Colonic mucosa (tissue), 4 donors: Measurements from ENCODE around the gene PDE9A. TPM values are rescaled to one million over a fixed set of nuclear protein-coding genes. Genes with fewer than 3 reads are reported as not detected.

Experiments
- DNase-seq: peaks from one replicate; pipeline ENCODE4 v3.0.0-alpha.2; 2020
- H3K27ac ChIP-seq: fragments of 200-600 bp; one replicate; pipeline ENCODE4 v1.8.0; 2021
- H3K27me3 ChIP-seq: fragments of 200-600 bp; one replicate; pipeline ENCODE4 v1.8.0; 2021
- H3K36me3 ChIP-seq: fragments of 200-600 bp; one replicate; pipeline ENCODE4 v1.8.0; 2021
- H3K4me1 ChIP-seq: fragments of 200-600 bp; one replicate; pipeline ENCODE4 v1.8.0; 2021; ENCODE audit warnings: mild to moderate bottlenecking
- H3K4me3 ChIP-seq: fragments of 200-600 bp; one replicate; pipeline ENCODE4 v1.8.0; 2021
- H3K9ac ChIP-seq, 2 donors: one replicate each; pipeline ENCODE4 v1.7.0; 2013; ENCODE audit warnings: control low read depth in 2 of 2, low read depth in 2 of 2, low read length in 2 of 2
- H3K9me3 ChIP-seq: fragments of 200-600 bp; one replicate; pipeline ENCODE4 v1.8.0; 2021
- CTCF ChIP-seq: fragments of 200-600 bp; IDR thresholded peaks from one replicate; pipeline ENCODE4 v1.8.0; 2022; ENCODE audit warnings: antibody characterized with exemption, mild to moderate bottlenecking
- intact Hi-C: fragments of 100-400 bp; cut with DNase I; formaldehyde crosslinking; loops from one replicate; pipeline ENCODE4 v1.14.1; 2022
- total RNA-seq, 2 donors: library from RNA; stranded (reverse); fragmentation: NEBNext Ultra II Directional in 1 of 2; extraction: Animal tissue kit (Norgen Biotek cat#: 25700) in 1 of 2; gene quantifications; one replicate each; pipeline ENCODE4 v1.2.1, GENCODE V29; 2021
- donor health status: healthy.
- donor health status: DM: no; HTN: no; CAD: no.
- donor health status: DM: no; HTN: no; CAD: no.

The PDE9A gene
- total RNA-seq, 2 donors from 2014 or later = 37.5 to 56.0 TPM

- no peak overlapping the region for H3K4me3 ChIP-seq
- no peaks in the 10 kb centered on the region for H3K4me1 ChIP-seq
- no peak for DNase-seq
- no peak for TF ChIP-seq CTCF
- no peaks in the 10 kb centered on the region for H3K27me3 ChIP-seq
- intact Hi-C loops = no loop called here
- no peaks in the 10 kb centered on the region for H3K36me3 ChIP-seq
- no peaks in the 10 kb centered on the region for H3K9me3 ChIP-seq
- no peak overlapping the region for H3K9ac ChIP-seq
- no peak overlapping the region for H3K27ac ChIP-seq
Measured at GRCh38 chr21:42760951-42761751, 107.7 kb downstream of the PDE9A start.

DNA sequence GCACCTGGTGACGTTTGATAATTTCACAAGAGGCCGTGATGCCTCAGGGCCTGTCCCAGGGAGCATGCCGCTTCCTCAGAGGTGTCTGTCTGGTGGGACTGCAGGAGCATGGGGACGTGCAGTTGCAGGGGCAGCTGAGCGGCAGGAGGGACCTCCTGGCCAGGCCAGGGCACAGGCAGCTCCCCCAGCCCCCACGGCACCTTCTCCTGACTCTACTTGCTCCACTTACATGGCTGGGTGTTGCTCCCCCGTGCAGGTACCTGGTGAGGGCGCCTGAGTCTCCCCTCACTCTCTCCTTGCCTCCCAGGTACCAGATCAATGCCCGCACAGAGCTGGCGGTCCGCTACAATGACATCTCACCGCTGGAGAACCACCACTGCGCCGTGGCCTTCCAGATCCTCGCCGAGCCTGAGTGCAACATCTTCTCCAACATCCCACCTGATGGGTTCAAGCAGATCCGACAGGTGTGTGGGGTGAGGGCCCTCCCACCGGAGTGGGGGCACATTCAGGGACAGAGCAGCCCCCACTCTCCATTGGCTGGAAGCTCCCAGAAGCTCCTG lies 108.4 kb downstream of the PDE9A start:
- H3K4me1 ChIP-seq = no peaks in the 10 kb centered on the region
- TF ChIP-seq CTCF = no peak
- no peaks in the 10 kb centered on the region for H3K27me3 ChIP-seq
- DNase-seq = no peak
- no peak overlapping the region for H3K27ac ChIP-seq
- intact Hi-C loops = no loop called here
- no peak overlapping the region for H3K9ac ChIP-seq
- no peaks in the 10 kb centered on the region for H3K36me3 ChIP-seq
- H3K9me3 ChIP-seq = no peaks in the 10 kb centered on the region
- H3K4me3 ChIP-seq = no peak overlapping the region

GRCh38 chr21:42763581-42764442 lies 110.4 kb downstream of the PDE9A start:
- no peaks in the 10 kb centered on the region for H3K9me3 ChIP-seq
- H3K9ac ChIP-seq = no peak overlapping the region
- no peaks in the 10 kb centered on the region for H3K27me3 ChIP-seq
- no peak for TF ChIP-seq CTCF
- H3K36me3 ChIP-seq = no peaks in the 10 kb centered on the region
- no peak overlapping the region for H3K4me3 ChIP-seq
- DNase-seq = no peak
- H3K27ac ChIP-seq = no peak overlapping the region
- intact Hi-C loops = no loop called here
- no peaks in the 10 kb centered on the region for H3K4me1 ChIP-seq

GRCh38 chr21:42764443-42764760 lies 111.0 kb downstream of the PDE9A start:
- Histone ChIP-seq H3K4me3 (no peak overlapping the region), H3K9ac (no peak overlapping the region), H3K27ac (no peak overlapping the region), H3K27me3 (no peaks in the 10 kb centered on the region), H3K36me3 (no peaks in the 10 kb centered on the region), H3K9me3 (no peaks in the 10 kb centered on the region), H3K4me1 (no peaks in the 10 kb centered on the region)
- no peak for DNase-seq
- intact Hi-C loops = no loop called here
- TF ChIP-seq CTCF = no peak

DNA sequence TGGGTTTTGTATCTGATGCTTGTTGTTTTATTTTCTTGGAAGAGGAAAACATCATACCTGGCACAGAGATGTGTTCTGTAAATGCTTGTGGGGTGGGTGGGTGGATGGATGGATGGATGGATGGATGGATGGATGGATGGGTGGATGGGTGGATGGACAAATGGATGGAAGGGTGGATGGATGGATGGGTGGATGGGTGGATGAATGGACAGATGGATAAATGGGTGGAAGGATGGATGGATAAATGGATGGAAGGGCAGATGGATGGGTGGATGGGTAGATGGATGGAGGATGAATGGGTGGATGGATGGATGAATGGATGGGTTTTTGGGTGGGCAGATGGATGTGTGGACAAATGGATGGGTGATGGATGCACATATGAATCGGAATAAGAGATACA lies 111.5 kb downstream of the PDE9A start:
- no peak for TF ChIP-seq CTCF
- Histone ChIP-seq H3K4me1 (no peaks in the 10 kb centered on the region), H3K4me3 (no peak overlapping the region), H3K36me3 (no peaks in the 10 kb centered on the region), H3K9ac (no peak overlapping the region), H3K9me3 (no peaks in the 10 kb centered on the region), H3K27ac (no peak overlapping the region), H3K27me3 (no peaks in the 10 kb centered on the region)
- intact Hi-C loops = no loop called here
- DNase-seq = no peak
